HG02973 (cell line): ENCODE data around the gene AKIRIN1.
A peak's percentile ranks its signal among the peaks of the same experiment; 100 is the strongest.
"Not testable (repeated sequence)": the region's sequence is repeated elsewhere in the genome, so short reads cannot be mapped to it uniquely, and the experiment has no call there.

Source experiments
- ATAC-seq: cut with Tn5 transposase; IDR thresholded peaks from one replicate; pipeline ENCODE4 v1.9.1; 2021; ENCODE audit warnings: moderate library complexity; ENCODE audit not compliant: unreplicated experiment

AKIRIN1 gene

GRCh38 chr1:38994196-38994595, 3.1 kb downstream of the AKIRIN1 start:
- no peak for ATAC-seq

GRCh38 chr1:38997034-38997900, 6.2 kb downstream of the AKIRIN1 start:
- no peak for ATAC-seq

- ATAC-seq, result no peak
Observed at GRCh38 chr1:38997901-38998190, 6.8 kb downstream of the AKIRIN1 start.

- ATAC-seq, result no peak
Observed at GRCh38 chr1:39001516-39002421, 10.7 kb downstream of the AKIRIN1 start.

- no peak for ATAC-seq
Observed at GRCh38 chr1:39003281-39003680, 12.2 kb downstream of the AKIRIN1 start.

- ATAC-seq, result no peak
Observed at GRCh38 chr1:39003794-39004193, 12.7 kb downstream of the AKIRIN1 start.

GRCh38 chr1:39006287-39006686, 15.2 kb downstream of the AKIRIN1 start:
- ATAC-seq, result no peak

GRCh38 chr1:39006726-39007645, 15.9 kb downstream of the AKIRIN1 start:
- no peak for ATAC-seq

- ATAC-seq, result not testable (repeated sequence)
Observed at GRCh38 chr1:39014956-39015355, 23.9 kb downstream of the AKIRIN1 start.

GRCh38 chr1:39016604-39017171, 25.6 kb downstream of the AKIRIN1 start:
- no peak for ATAC-seq

- no peak for ATAC-seq
Observed at GRCh38 chr1:39017266-39017665, 26.2 kb downstream of the AKIRIN1 start.

- not testable (repeated sequence) for ATAC-seq
Observed at GRCh38 chr1:39020494-39020893, 29.4 kb downstream of the AKIRIN1 start.

GRCh38 chr1:39021426-39021825, 30.4 kb downstream of the AKIRIN1 start:
- ATAC-seq, result no peak

- no peak for ATAC-seq
Observed at GRCh38 chr1:39023140-39023539, 32.1 kb downstream of the AKIRIN1 start.

GRCh38 chr1:39026051-39026865, 35.2 kb downstream of the AKIRIN1 start, which contains the start of gene NDUFS5:
NDUFS5 (plus strand) TSS chr1:39026350; CDS start chr1:39028725, 2,375 bp downstream.
- peak; percentile 81 for ATAC-seq

GRCh38 chr1:39026866-39027507, 35.9 kb downstream of the AKIRIN1 start:
- no peak for ATAC-seq

- ATAC-seq, result no peak
Observed at GRCh38 chr1:39034114-39034654, 43.1 kb downstream of the AKIRIN1 start.

GRCh38 chr1:39036678-39037077, 45.6 kb downstream of the AKIRIN1 start:
- no peak for ATAC-seq

- ATAC-seq, result no peak
Observed at GRCh38 chr1:39043513-39043912, 52.4 kb downstream of the AKIRIN1 start.
